Measurements from ENCODE around the gene TRIM67. TPM values are rescaled to one million over a fixed set of nuclear protein-coding genes. Genes with fewer than 3 reads are reported as not detected.
A peak's percentile ranks its signal among the peaks of the same experiment; 100 is the strongest.
"Not testable (repeated sequence)": the region's sequence is repeated elsewhere in the genome, so short reads cannot be mapped to it uniquely, and the experiment has no call there.

The TRIM67 gene
- polyA plus RNA-seq, 2 of the 4 experiments (the other 2 are of a cell fraction) = 0.23 to 0.35 TPM

DNA sequence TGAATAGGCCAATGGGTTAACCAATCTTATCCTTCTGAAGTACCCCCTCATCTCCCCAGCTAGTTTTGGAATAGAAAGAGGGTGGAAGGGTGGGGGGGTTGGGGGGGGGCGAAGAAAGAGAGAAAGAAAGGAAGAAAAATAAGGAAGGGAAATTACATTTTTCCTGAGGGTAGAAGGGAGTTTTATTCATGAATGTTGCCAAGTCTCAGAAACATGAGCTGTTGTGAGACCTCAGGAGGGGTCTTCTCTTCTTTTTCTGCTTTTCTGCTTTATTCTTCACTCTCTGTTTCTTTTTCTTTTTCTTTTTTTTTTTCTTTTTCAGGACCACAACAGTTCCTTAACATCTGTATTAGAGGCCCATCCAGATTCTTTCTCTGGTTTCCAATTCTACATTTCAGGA lies 6.0 kb upstream of the TRIM67 start:
- DNase-seq (ENCODE audit: low read depth in 1 of 2, low spot score in 1 of 2) = no peak
- no peak for ATAC-seq
- FAIRE-seq = no peak
- ChIA-PET POLR2A (no interaction called here), CTCF (no interaction called here)
- Histone ChIP-seq H3K9me3 (no peaks in the 10 kb centered on the region), H3K4me3 (no peak overlapping the region), H3K27ac (no peak overlapping the region), H3K4me2 (no peak overlapping the region), H3K4me1 (no peaks in the 10 kb centered on the region)
- TF ChIP-seq, protein P1, sequence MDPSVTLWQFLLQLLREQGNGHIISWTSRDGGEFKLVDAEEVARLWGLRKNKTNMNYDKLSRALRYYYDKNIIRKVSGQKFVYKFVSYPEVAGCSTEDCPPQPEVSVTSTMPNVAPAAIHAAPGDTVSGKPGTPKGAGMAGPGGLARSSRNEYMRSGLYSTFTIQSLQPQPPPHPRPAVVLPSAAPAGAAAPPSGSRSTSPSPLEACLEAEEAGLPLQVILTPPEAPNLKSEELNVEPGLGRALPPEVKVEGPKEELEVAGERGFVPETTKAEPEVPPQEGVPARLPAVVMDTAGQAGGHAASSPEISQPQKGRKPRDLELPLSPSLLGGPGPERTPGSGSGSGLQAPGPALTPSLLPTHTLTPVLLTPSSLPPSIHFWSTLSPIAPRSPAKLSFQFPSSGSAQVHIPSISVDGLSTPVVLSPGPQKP (IDR thresholded peaks at IDR 0.05; ENCODE audit: low read depth, low read length) = no peak
- no peak for TF ChIP-seq RCOR1 (IDR thresholded peaks at IDR 0.05; ENCODE audit: low read depth, low read length)
- 17% methylated on average over 1 of the region's 1 CpG for WGBS (ENCODE audit: missing lambda C conversion rate)

DNA sequence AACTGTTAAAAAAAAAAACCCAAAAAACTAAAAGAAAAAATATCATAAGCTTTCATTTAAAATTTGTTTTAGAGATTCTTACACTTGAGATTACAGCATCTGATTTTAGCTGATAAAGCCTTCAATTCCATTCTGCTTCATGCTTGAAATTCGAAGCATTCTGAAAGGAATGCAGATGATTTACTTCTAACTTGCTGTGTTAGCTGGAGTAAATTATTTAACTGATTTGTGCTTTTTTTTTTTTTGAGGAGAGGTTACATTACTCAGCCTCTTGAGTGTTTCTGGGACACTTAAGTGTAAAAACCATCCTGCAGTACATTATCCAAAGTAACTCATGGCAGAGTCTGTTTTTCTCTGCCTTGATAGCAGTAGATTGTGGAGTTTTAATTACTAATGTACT lies 4.5 kb upstream of the TRIM67 start:
- FAIRE-seq (peak; percentile 51), DNase-seq (ENCODE audit: low read depth in 1 of 2, low spot score in 1 of 2) (no peak), ATAC-seq (no peak)
- WGBS (ENCODE audit: missing lambda C conversion rate) = 9% methylated on average over 1 of the region's 1 CpG
- Histone ChIP-seq H3K4me2 (no peak overlapping the region), H3K27ac (no peak overlapping the region), H3K4me3 (no peak overlapping the region), H3K4me1 (peaks cover 4% of the 10 kb centered on the region; the same call in 1 of the 3 replicates), H3K9me3 (no peaks in the 10 kb centered on the region)
- ChIA-PET CTCF (no interaction called here), POLR2A (no interaction called here)
- TF ChIP-seq HEYL (CRISPR knock-in tag; IDR thresholded peaks at IDR 0.05) (no peak), FOSB (CRISPR knock-in tag; IDR thresholded peaks at IDR 0.05) (no peak)
- TF ChIP-seq, protein P1 (IDR thresholded peaks at IDR 0.05; ENCODE audit: low read depth, low read length) = no peak

DNA sequence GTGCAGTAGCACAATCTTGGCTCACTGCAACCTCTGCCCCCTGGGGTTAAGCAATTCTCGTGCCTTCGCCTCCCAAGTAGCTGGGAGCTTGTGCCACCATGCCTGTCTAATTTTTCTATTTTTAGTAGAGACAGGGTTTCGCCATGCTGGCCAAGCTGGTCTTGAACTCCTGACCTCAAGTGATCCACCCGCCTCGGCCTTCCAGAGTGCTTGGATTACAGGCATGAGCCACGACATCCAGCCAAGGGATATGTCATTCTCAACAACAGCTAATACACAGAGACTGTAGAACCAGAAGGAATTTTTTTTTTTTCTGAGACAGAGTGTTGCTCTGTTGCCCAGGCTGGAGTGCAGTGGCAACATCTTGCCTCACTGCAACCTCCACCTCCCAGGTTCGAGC lies 3.7 kb upstream of the TRIM67 start:
- H3K4me2 ChIP-seq; H3K9me3 ChIP-seq; DNase-seq (ENCODE audit: low read depth in 1 of 2, low spot score in 1 of 2); H3K4me1 ChIP-seq; POLR2A ChIA-PET; FAIRE-seq; H3K27ac ChIP-seq; H3K4me3 ChIP-seq; ATAC-seq: not testable (repeated sequence)
- 57% methylated on average over 7 of the region's 7 CpGs for WGBS (ENCODE audit: missing lambda C conversion rate)
- CTCF ChIA-PET = interaction anchor here (0.8 to 1.3 kb wide), 3 partner anchors 12 to 24 kb away, joined by 3 read pairs; no protein-coding TSS in a partner anchor

DNA sequence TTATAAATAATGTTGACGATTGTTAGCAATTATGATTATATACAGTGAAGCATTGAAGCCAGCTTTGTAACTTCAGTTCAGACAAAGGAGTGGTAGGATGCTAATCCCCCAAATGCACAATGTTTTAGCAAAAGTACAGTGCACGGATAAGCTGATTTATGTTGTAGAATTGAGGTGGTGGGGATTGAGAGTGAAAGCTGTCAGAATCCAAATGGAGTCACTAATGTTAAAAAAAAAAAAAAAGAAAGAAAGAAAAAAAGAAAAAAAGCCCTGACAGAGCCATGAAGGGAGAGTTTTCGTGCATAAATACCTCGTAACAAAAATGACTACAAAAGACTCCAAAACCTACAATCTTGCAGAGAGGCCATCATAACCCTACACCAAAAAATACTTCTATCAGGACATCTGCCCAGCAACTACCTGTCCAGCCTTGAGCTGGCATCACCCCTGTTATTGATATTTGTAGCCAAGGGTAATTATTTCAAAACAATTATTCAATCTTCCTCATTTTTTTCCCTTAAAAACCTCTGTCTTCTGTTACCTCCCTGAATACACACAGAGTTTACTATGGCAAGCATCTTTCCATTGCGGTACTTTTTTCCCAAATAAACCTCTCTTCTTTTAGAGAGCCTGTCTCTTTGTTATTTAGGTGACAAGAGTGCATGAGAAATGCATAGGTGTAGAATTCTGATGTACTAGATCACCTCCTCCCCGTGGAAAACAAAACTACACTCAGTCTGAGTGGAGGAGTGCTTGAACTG lies 2.5 kb upstream of the TRIM67 start:
- ChIA-PET POLR2A (no interaction called here), CTCF (interaction anchor here (0.9 kb wide), 1 partner anchor 65 kb away, joined by 3 read pairs; no protein-coding TSS in a partner anchor)
- H3K4me3 ChIP-seq = no peak overlapping the region
- H3K4me1 ChIP-seq = peaks cover 9% of the 10 kb centered on the region
- no peaks in the 10 kb centered on the region for H3K9me3 ChIP-seq
- DNase-seq (ENCODE audit: low read depth in 1 of 2, low spot score in 1 of 2) (no peak), FAIRE-seq (no peak), ATAC-seq (no peak)
- TF ChIP-seq TFCP2L1 (CRISPR knock-in tag; IDR thresholded peaks at IDR 0.05) (no peak), EHMT2 (IDR thresholded peaks at IDR 0.05; ENCODE audit: low read depth) (no peak), CHD4 (IDR thresholded peaks at IDR 0.05; ENCODE audit: borderline replicate concordance) (no peak), HEYL (CRISPR knock-in tag; IDR thresholded peaks at IDR 0.05) (no peak)
- TF ChIP-seq, protein P2, sequence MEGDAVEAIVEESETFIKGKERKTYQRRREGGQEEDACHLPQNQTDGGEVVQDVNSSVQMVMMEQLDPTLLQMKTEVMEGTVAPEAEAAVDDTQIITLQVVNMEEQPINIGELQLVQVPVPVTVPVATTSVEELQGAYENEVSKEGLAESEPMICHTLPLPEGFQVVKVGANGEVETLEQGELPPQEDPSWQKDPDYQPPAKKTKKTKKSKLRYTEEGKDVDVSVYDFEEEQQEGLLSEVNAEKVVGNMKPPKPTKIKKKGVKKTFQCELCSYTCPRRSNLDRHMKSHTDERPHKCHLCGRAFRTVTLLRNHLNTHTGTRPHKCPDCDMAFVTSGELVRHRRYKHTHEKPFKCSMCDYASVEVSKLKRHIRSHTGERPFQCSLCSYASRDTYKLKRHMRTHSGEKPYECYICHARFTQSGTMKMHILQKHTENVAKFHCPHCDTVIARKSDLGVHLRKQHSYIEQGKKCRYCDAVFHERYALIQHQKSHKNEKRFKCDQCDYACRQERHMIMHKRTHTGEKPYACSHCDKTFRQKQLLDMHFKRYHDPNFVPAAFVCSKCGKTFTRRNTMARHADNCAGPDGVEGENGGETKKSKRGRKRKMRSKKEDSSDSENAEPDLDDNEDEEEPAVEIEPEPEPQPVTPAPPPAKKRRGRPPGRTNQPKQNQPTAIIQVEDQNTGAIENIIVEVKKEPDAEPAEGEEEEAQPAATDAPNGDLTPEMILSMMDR (IDR thresholded peaks at IDR 0.05) = no peak
- no peak overlapping the region for H3K27ac ChIP-seq
- no peak overlapping the region for H3K4me2 ChIP-seq
- 57% methylated on average over 6 of the region's 6 CpGs for WGBS (ENCODE audit: missing lambda C conversion rate)

Measured in A549 (cell line).